GM12878 (cell line): ENCODE data around the gene C3orf70. TPM values are rescaled to one million over a fixed set of nuclear protein-coding genes. Genes with fewer than 3 reads are reported as not detected.

Experiments used
- ATAC-seq: fragments of 200-7000 bp; cut with Tn5 transposase; 3 replicates; pipeline ENCODE4 v1.9.1; 2020; ENCODE audit warnings: mild to moderate bottlenecking, moderate library complexity
- BruUV-seq: library from RNA; stranded (reverse); fragments of 400-500 nt; replicated peaks from 2 replicates; lab custom pipeline; 2021; lab: Mats Ljungman, UMichigan
- CTCF ChIA-PET: fragments of 300-600 bp; sonication (Branson Sonifier 250); formaldehyde crosslinking; extraction: SDS; loops from one replicate; lab custom pipeline; 2021; ENCODE audit warnings: inconsistent platforms; lab: Yijun Ruan, JAX
- POLR2A ChIA-PET: fragments of 350-600 bp; formaldehyde crosslinking; extraction: SDS; loops from one replicate; lab custom pipeline; 2021; ENCODE audit warnings: inconsistent platforms; lab: Charles Lee
- RAD21 ChIA-PET: fragments of 300-600 bp; sonication (Branson Sonifier 250); formaldehyde crosslinking; loops from one replicate; lab custom pipeline; 2023; ENCODE audit warnings: antibody characterized with exemption; ENCODE audit not compliant: unreplicated experiment; lab: Charles Lee
- SMC1A ChIA-PET: fragments of 300-600 bp; sonication (Branson Sonifier 250); formaldehyde crosslinking; loops from one replicate; lab custom pipeline; 2023; ENCODE audit not compliant: unreplicated experiment, uncharacterized antibody; lab: Charles Lee
- DNase-seq: peaks from one replicate; pipeline ENCODE4 v3.0.0-alpha.2; 2011; ENCODE audit warnings: low read depth, low spot score
- FAIRE-seq: peaks from 3 replicates; lab custom pipeline; 2011; peaks lifted over from hg19 to GRCh38; lab: Jason Lieb, UNC
- H2AFZ ChIP-seq: 2 replicates; pipeline ENCODE4 v1.6.0; 2011; ENCODE audit warnings: low read depth, low read length, control low read depth; ENCODE audit not compliant: control insufficient read depth
- H3K27ac ChIP-seq: 2 replicates; pipeline ENCODE4 v1.5.1; 2011; ENCODE audit warnings: control low read depth; ENCODE audit not compliant: control insufficient read depth, insufficient read depth
- H3K27me3 ChIP-seq, 2 experiments: replicated peaks in 1 of 2; 2 replicates each; pipeline versions ENCODE4 v1.6.0 to v1.6.1; 2011; ENCODE audit warnings: low read length in 1 of 2; ENCODE audit not compliant: control insufficient read depth in 2 of 2, insufficient read depth in 2 of 2
- H3K36me3 ChIP-seq, 2 experiments: 2 replicates each; pipeline ENCODE4 v1.5.1; 2011; ENCODE audit warnings: low read length in 1 of 2; ENCODE audit not compliant: control insufficient read depth in 2 of 2, insufficient read depth in 2 of 2
- H3K4me1 ChIP-seq: 2 replicates; pipeline ENCODE4 v1.6.1; 2011; ENCODE audit warnings: mild to moderate bottlenecking, low read length, moderate library complexity, mixed read lengths; ENCODE audit not compliant: control insufficient read depth, insufficient read depth
- H3K4me2 ChIP-seq: 2 replicates; pipeline ENCODE4 v1.6.0; 2011; ENCODE audit warnings: control low read depth; ENCODE audit not compliant: control insufficient read depth, insufficient read depth
- H3K4me3 ChIP-seq: fragments of 200-600 bp; sonication (generic); 2 replicates; pipeline ENCODE4 v1.5.1; 2016
- H3K79me2 ChIP-seq: 2 replicates; pipeline ENCODE4 v1.6.0; 2011; ENCODE audit warnings: low read length; ENCODE audit not compliant: control insufficient read depth, insufficient read depth
- H3K9ac ChIP-seq: 2 replicates; pipeline ENCODE4 v1.8.0; 2011; ENCODE audit warnings: low read length, control low read depth, mixed read lengths; ENCODE audit not compliant: control insufficient read depth, insufficient read depth
- H3K9me3 ChIP-seq: replicated peaks from 3 replicates; pipeline ENCODE4 v1.5.1; 2011; ENCODE audit warnings: mild to moderate bottlenecking, low read length; ENCODE audit not compliant: control insufficient read depth, insufficient read depth
- H4K20me1 ChIP-seq: 2 replicates; pipeline ENCODE4 v1.6.0; 2011; ENCODE audit not compliant: control insufficient read depth, insufficient read depth
- POU2F2 ChIP-seq: IDR thresholded peaks from 3 replicates; pipeline ENCODE4 v1.6.1; 2011; ENCODE audit warnings: low read depth, mild to moderate bottlenecking, low read length, borderline replicate concordance
- WGBS: methylation state at CpG from one replicate; pipeline ENCODE4 v1.1.6; 2016; ENCODE audit warnings: low lambda C conversion rate; ENCODE audit not compliant: insufficient replicate concordance, insufficient coverage; ENCODE audit errors: missing lambda C conversion rate; 5-methylcytosine and 5-hydroxymethylcytosine counted together
- in situ Hi-C: fragments of 300-500 bp; cut with MboI; formaldehyde crosslinking; loops from 9 replicates; pipeline ENCODE4 v1.14.3; 2018; ENCODE audit warnings: mixed read lengths
- intact Hi-C: fragments of 100-400 bp; cut with micrococcal nuclease; formaldehyde crosslinking; loops from one replicate; pipeline ENCODE4 v1.14.2; 2022; ENCODE audit not compliant: unreplicated experiment
- polyA plus RNA-seq, 11 experiments: library from polyadenylated mRNA; depleted of rRNA in 4 of 11; unstranded in 6 of 11; stranded (reverse) in 5 of 11; fragments of >200 nt; fragmentation: Nextera tagmentation in 4 of 11; fragmentation: Illumina TruSeq in 1 of 11; extraction: Ambion mirVana in 4 of 11; extraction: Trizol in 1 of 11; gene quantifications; 1 replicate in 1 of 11; 2 replicates in 10 of 11; pipeline versions ENCODE4 v1.2.1 to v1.2.3, GENCODE V29; 2011 to 2016; ENCODE audit warnings: inconsistent platforms in 2 of 11, missing spikeins in 2 of 11, low read depth in 1 of 11
- total RNA-seq, 4 experiments: library from RNA; depleted of rRNA in 3 of 4; stranded (reverse); fragments of >200 nt in 3 of 4; fragmentation: Illumina TruSeq in 1 of 4; extraction: Trizol in 1 of 4; gene quantifications; 2 replicates each; pipeline versions ENCODE4 v1.2.1 to v1.2.3, GENCODE V29; 2013 to 2021
- TF ChIP-seq, protein P1 (sequence below), 3 experiments: IDR thresholded peaks in 2 of 3; conservative IDR thresholded peaks in 1 of 3; 2 replicates each; pipeline ENCODE4 v1.5.1; 2011; ENCODE audit warnings: low read depth in 3 of 3, low read length in 3 of 3, mild to moderate bottlenecking in 3 of 3, control low read depth in 2 of 3, moderate library complexity in 2 of 3, inconsistent platforms in 1 of 3, mixed read lengths in 1 of 3; ENCODE audit not compliant: control insufficient read depth in 2 of 3, insufficient read depth in 1 of 3; ENCODE audit errors: extremely low read depth in 1 of 3
- TF ChIP-seq, protein P2 (sequence below): fragments of 450-650 bp; IDR thresholded peaks from 2 replicates; pipeline ENCODE4 v1.6.1; 2018; ENCODE audit warnings: borderline replicate concordance, mild to moderate bottlenecking; ENCODE audit not compliant: partially characterized antibody

Gene C3orf70
- total and polyA plus RNA-seq, 10 of the 15 experiments (the other 5 are each of a cell fraction or from before 2014, with no cell fraction given), result 0.03 to 0.04 TPM; not detected in 8

GRCh38 chr3:185199671-185200070, 46.8 kb upstream of the C3orf70 start:
- no peak overlapping the region for H3K4me2 ChIP-seq
- intact Hi-C loops, result no loop called here
- H3K9ac ChIP-seq, result no peak overlapping the region
- RAD21 ChIA-PET, result no interaction called here
- H2AFZ ChIP-seq, result no peak overlapping the region
- H3K4me3 ChIP-seq, result no peak overlapping the region
- H3K9me3 ChIP-seq, result no peaks in the 10 kb centered on the region
- H3K27ac ChIP-seq, result no peak overlapping the region
- SMC1A ChIA-PET, result interaction anchor here (1.2 kb wide), 1 partner anchor 23 kb away, joined by 3 read pairs; no protein-coding TSS in a partner anchor
- BruUV-seq, result no TSS peak
- FAIRE-seq (no peak), ATAC-seq (0 out of 3 replicates have a peak, but pooled peaks have one; percentile 34), DNase-seq (no peak)
- no peaks in the 10 kb centered on the region for H3K4me1 ChIP-seq
- no peaks in the 10 kb centered on the region for H3K36me3 ChIP-seq
- H3K27me3 ChIP-seq, result no peaks in the 10 kb centered on the region
- CTCF ChIA-PET, result no interaction called here
- in situ Hi-C loops, result no loop called here
- no peaks in the 10 kb centered on the region for H3K79me2 ChIP-seq
- 71% methylated on average over 5 of the region's 5 CpGs for WGBS
- H4K20me1 ChIP-seq, result no peaks in the 10 kb centered on the region
- POLR2A ChIA-PET, result interaction anchor here (0.5 kb wide), 1 partner anchor 325 kb away, joined by 4 read pairs; no protein-coding TSS in a partner anchor
- TF ChIP-seq, protein P1, sequence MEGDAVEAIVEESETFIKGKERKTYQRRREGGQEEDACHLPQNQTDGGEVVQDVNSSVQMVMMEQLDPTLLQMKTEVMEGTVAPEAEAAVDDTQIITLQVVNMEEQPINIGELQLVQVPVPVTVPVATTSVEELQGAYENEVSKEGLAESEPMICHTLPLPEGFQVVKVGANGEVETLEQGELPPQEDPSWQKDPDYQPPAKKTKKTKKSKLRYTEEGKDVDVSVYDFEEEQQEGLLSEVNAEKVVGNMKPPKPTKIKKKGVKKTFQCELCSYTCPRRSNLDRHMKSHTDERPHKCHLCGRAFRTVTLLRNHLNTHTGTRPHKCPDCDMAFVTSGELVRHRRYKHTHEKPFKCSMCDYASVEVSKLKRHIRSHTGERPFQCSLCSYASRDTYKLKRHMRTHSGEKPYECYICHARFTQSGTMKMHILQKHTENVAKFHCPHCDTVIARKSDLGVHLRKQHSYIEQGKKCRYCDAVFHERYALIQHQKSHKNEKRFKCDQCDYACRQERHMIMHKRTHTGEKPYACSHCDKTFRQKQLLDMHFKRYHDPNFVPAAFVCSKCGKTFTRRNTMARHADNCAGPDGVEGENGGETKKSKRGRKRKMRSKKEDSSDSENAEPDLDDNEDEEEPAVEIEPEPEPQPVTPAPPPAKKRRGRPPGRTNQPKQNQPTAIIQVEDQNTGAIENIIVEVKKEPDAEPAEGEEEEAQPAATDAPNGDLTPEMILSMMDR (IDR thresholded peaks at IDR 0.05 in 2 of 3, conservative IDR thresholded peaks at IDR 0.05 in 1 of 3; ENCODE audit: control insufficient read depth in 2 of 3, extremely low read depth in 1 of 3, insufficient read depth in 1 of 3, low read depth in 3 of 3, low read length in 3 of 3), result peak in 1 of 3 experiments; percentile 17; a peak in 1 of 6 replicates
- no peak for TF ChIP-seq POU2F2

GRCh38 chr3:185199206-185199605, 46.3 kb upstream of the C3orf70 start:
- no peak for FAIRE-seq
- ChIA-PET CTCF (interaction anchor here (0.7 to 1.0 kb wide), 3 partner anchors 15 to 361 kb away, joined by 3 read pairs; no protein-coding TSS in a partner anchor), SMC1A (no interaction called here)

More at GRCh38 chr3:185199206-185199605, 46.3 kb upstream of the C3orf70 start:
- H3K4me1 ChIP-seq, result no peaks in the 10 kb centered on the region
- no peaks in the 10 kb centered on the region for H3K27me3 ChIP-seq
- H3K4me3 ChIP-seq, result no peak overlapping the region
- H3K79me2 ChIP-seq, result no peaks in the 10 kb centered on the region
- no peak overlapping the region for H3K27ac ChIP-seq
- no peaks in the 10 kb centered on the region for H3K9me3 ChIP-seq
- no TSS peak for BruUV-seq
- H3K36me3 ChIP-seq, result no peaks in the 10 kb centered on the region
- DNase-seq (no peak), ATAC-seq (no peak)
- TF ChIP-seq, protein P2, sequence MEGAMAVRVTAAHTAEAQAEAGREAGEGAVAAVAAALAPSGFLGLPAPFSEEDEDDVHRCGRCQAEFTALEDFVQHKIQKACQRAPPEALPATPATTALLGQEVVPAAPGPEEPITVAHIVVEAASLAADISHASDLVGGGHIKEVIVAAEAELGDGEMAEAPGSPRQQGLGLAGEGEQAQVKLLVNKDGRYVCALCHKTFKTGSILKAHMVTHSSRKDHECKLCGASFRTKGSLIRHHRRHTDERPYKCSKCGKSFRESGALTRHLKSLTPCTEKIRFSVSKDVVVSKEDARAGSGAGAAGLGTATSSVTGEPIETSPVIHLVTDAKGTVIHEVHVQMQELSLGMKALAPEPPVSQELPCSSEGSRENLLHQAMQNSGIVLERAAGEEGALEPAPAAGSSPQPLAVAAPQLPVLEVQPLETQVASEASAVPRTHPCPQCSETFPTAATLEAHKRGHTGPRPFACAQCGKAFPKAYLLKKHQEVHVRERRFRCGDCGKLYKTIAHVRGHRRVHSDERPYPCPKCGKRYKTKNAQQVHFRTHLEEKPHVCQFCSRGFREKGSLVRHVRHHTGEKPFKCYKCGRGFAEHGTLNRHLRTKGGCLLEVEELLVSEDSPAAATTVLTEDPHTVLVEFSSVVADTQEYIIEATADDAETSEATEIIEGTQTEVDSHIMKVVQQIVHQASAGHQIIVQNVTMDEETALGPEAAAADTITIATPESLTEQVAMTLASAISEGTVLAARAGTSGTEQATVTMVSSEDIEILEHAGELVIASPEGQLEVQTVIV, result no peak
- H4K20me1 ChIP-seq, result no peaks in the 10 kb centered on the region
- WGBS, result 54% methylated on average over 4 of the region's 4 CpGs
- ChIA-PET RAD21 (no interaction called here), POLR2A (no interaction called here)
- no peak overlapping the region for H2AFZ ChIP-seq
- no peak overlapping the region for H3K4me2 ChIP-seq
- intact Hi-C loops, result no loop called here
- no peak overlapping the region for H3K9ac ChIP-seq
- in situ Hi-C loops, result no loop called here
